Transverse colon (tissue), 4 donors: Measurements from ENCODE around the gene ZMYM4. TPM values are rescaled to one million over a fixed set of nuclear protein-coding genes. Genes with fewer than 3 reads are reported as not detected.
A peak's percentile ranks its signal among the peaks of the same experiment; 100 is the strongest.

Source experiments
- DNase-seq: peaks from one replicate; pipeline ENCODE4 v3.0.0-alpha.2; 2019
- H3K27ac ChIP-seq, 4 donors: fragments of 200-600 bp; sonication (generic); 2 replicates each; pipeline ENCODE4 v1.5.1; 2016 to 2018; ENCODE audit warnings: inconsistent platforms in 4 of 4
- H3K27me3 ChIP-seq: fragments of 200-600 bp; sonication (generic); 2 replicates; pipeline ENCODE4 v1.5.1; 2017; ENCODE audit warnings: inconsistent platforms
- H3K36me3 ChIP-seq, 4 donors: fragments of 200-600 bp; sonication (generic); 2 replicates each; pipeline ENCODE4 v1.5.1; 2017 to 2019; ENCODE audit warnings: inconsistent platforms in 4 of 4
- H3K4me1 ChIP-seq, 4 donors: fragments of 200-600 bp; sonication (generic); 2 replicates each; pipeline ENCODE4 v1.5.1; 2017 to 2020; ENCODE audit warnings: inconsistent platforms in 4 of 4
- H3K4me3 ChIP-seq, 4 donors: fragments of 200-600 bp; sonication (generic); 1 replicate in 1 of 4; 2 replicates in 3 of 4; pipeline versions ENCODE4 v1.5.1 to v1.6.1; 2017 to 2019; ENCODE audit warnings: inconsistent platforms in 4 of 4
- H3K9me3 ChIP-seq, 2 donors: fragments of 200-600 bp; sonication (generic); 2 replicates each; pipeline ENCODE4 v1.5.1; 2017 to 2019; ENCODE audit warnings: inconsistent platforms in 2 of 2
- EP300 ChIP-seq: sonication (generic); formaldehyde crosslinking; IDR thresholded peaks from one replicate; pipeline ENCODE4 v1.6.1; 2017; ENCODE audit warnings: antibody characterized with exemption, low read depth
- POLR2A ChIP-seq: fragments of 450-650 bp; IDR thresholded peaks from one replicate; pipeline ENCODE4 v1.6.1; 2016; ENCODE audit warnings: antibody characterized with exemption, mild to moderate bottlenecking, moderate library complexity
- POLR2AphosphoS5 ChIP-seq, 3 donors: sonication (generic); formaldehyde crosslinking; IDR thresholded peaks; one replicate each; pipeline ENCODE4 v1.6.1; 2016; ENCODE audit warnings: antibody characterized with exemption in 3 of 3
- WGBS, 2 donors: methylation state at CpG; one replicate each; pipeline ENCODE4 v1.1.5; 2018; ENCODE audit warnings: low coverage in 1 of 2; 5-methylcytosine and 5-hydroxymethylcytosine counted together
- in situ Hi-C, 4 donors: fragments of 200-750 bp; cut with MboI; loops; one replicate each; pipeline versions ENCODE4 v1.15.0 to v1.15.1; 2017; ENCODE audit warnings: low sequenced_read_pairs in 3 of 4, low pct_ligation_motif_present in 1 of 4, low pct_unique_long_range_greater_than_20kb in 1 of 4
- intact Hi-C: fragments of 100-400 bp; cut with DNase I; formaldehyde crosslinking; loops from one replicate; pipeline ENCODE4 v1.15.1; 2023; ENCODE audit warnings: low total_unique reads
- total RNA-seq, 4 donors: library from RNA; depleted of rRNA; stranded (reverse); fragments of >200 nt; gene quantifications; one replicate each; pipeline ENCODE4 v1.1.0, GENCODE V29; 2016
- TF ChIP-seq, protein P1 (sequence below), 5 experiments: fragments of 200-600 bp in 3 of 5; fragments of 450-650 bp in 2 of 5; sonication (generic) in 3 of 5; IDR thresholded peaks; 1 replicate in 2 of 5; 2 replicates in 3 of 5; pipeline ENCODE4 v1.5.1; 2016 to 2017; ENCODE audit warnings: antibody characterized with exemption in 5 of 5, inconsistent platforms in 3 of 5, mild to moderate bottlenecking in 2 of 5, moderate library complexity in 1 of 5

Gene ZMYM4
- total RNA-seq, 4 donors from 2014 or later, result 7.9 to 27.9 (median 25.5) TPM

DNA sequence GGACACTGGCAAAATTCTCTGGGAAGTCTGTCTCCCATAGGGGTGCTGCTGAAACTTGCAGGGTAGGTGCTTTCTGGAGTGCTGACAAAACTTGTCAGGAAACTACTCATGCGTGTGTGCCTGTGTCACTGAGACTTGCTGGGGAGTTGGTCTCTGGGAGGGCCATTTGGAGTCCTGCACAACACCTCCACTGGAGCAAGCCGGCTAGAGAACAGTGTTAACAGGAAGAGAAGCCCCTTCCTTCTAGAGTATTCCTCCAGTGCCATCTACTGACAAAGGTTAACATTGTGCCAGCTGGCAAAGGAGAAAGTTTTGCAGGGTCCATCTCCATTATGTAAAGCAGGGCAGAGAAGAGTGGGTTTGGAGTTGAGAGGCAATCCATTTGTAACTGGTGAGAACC, 30.0 kb downstream of the ZMYM4 start:
- in situ Hi-C loops, result loop anchor here in 1 of 4 donors (10.0 kb wide), 1 partner anchor 94 kb away; no protein-coding TSS in a partner anchor
- TF ChIP-seq EP300, result no peak
- TF ChIP-seq, protein P1, sequence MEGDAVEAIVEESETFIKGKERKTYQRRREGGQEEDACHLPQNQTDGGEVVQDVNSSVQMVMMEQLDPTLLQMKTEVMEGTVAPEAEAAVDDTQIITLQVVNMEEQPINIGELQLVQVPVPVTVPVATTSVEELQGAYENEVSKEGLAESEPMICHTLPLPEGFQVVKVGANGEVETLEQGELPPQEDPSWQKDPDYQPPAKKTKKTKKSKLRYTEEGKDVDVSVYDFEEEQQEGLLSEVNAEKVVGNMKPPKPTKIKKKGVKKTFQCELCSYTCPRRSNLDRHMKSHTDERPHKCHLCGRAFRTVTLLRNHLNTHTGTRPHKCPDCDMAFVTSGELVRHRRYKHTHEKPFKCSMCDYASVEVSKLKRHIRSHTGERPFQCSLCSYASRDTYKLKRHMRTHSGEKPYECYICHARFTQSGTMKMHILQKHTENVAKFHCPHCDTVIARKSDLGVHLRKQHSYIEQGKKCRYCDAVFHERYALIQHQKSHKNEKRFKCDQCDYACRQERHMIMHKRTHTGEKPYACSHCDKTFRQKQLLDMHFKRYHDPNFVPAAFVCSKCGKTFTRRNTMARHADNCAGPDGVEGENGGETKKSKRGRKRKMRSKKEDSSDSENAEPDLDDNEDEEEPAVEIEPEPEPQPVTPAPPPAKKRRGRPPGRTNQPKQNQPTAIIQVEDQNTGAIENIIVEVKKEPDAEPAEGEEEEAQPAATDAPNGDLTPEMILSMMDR (IDR thresholded peaks at IDR 0.05), result peak in 3 of 5 experiments; percentile 31 to 41 (median 33)
- intact Hi-C loops, result loop anchor here (5.0 kb wide), 1 partner anchor 96 kb away; no protein-coding TSS in a partner anchor
- Histone ChIP-seq H3K27ac (no peak overlapping the region), H3K4me1 (peaks cover 0 to 7% (median 0%) of the 10 kb centered on the region in 4 donors), H3K9me3 (no peaks in the 10 kb centered on the region), H3K4me3 (no peak overlapping the region), H3K36me3 (no peaks in the 10 kb centered on the region), H3K27me3 (no peaks in the 10 kb centered on the region)
- WGBS, 2 donors, result 8% methylated on average over 2 of the region's 2 CpGs; no CpG with 5 or more reads in 1 of the 2 donors
- DNase-seq, result no peak

DNA sequence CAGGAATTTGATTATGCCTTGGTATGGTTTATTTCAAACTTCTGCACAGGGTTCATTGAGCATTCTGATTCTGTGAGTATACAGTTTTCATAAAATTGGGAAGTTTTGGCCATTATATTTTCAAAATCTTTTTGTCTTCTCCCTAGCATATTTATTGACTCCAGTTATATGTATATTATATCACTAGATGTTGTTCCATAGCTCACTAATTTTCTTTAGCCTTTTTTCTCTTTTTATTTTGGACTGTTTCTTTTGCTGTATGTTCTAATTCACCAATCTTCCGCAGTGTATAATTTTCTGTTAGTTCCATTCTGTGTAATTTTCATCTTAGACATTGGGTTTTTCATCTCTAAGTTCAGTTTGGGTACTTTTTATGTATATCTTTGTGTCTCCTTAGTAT, 31.9 kb downstream of the ZMYM4 start:
- DNase-seq, result no peak
- Histone ChIP-seq H3K27me3 (no peaks in the 10 kb centered on the region), H3K27ac (no peak overlapping the region), H3K36me3 (no peaks in the 10 kb centered on the region), H3K4me1 (peaks cover 0 to 7% (median 0%) of the 10 kb centered on the region in 4 donors), H3K9me3 (no peaks in the 10 kb centered on the region), H3K4me3 (no peak overlapping the region)
- 100% methylated on average over 1 of the region's 1 CpG for WGBS, 2 donors
- TF ChIP-seq, protein P1 (IDR thresholded peaks at IDR 0.05), result no peak
- TF ChIP-seq POLR2AphosphoS5 (IDR thresholded peaks at IDR 0.05) (no peak), POLR2A (no peak), EP300 (no peak)
- intact Hi-C loops, result no loop called here
- in situ Hi-C loops, result no loop called here

DNA sequence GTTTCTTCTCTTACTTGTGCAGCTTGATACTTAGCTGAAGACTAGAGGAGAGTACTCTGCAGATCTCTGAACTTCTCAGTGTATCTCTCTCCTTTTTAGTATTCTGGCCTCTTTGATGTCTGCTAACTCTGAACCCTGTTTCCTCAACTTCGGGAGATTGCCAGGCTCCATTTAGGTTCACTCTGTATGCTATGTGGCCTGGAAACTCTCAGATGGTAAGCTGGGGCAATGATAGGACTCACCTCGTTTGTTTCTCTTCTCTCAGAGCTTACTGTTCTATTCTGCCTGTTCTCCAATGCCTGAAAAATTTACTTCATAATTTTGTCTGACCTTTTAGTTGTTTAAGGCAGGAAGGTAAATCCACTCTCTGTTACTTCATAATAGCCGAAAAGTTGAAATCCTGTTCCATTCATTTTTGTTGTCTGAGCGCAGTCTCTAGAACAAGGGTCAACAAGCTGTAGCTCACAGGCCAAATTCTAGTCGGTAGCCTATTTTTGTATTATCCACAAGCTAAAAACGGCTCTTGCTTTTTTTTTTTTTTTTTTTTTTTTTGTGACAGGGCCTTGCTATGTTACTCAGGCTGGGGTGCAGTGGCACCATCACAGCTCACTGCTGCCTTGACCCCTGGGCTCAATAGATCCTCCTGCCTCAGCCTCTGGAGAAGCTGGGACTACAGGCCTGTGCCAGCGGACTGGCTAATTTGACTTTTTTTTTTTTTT, 33.3 kb downstream of the ZMYM4 start:
- Histone ChIP-seq H3K27ac (peak overlapping the region in 1 of 4 donors; percentile 5), H3K36me3 (no peaks in the 10 kb centered on the region), H3K27me3 (no peaks in the 10 kb centered on the region), H3K9me3 (no peaks in the 10 kb centered on the region), H3K4me1 (peaks cover 0 to 7% (median 0%) of the 10 kb centered on the region in 4 donors), H3K4me3 (no peak overlapping the region)
- TF ChIP-seq EP300, result no peak
- TF ChIP-seq, protein P1 (IDR thresholded peaks at IDR 0.05), result no peak
- no peak for TF ChIP-seq POLR2A
- no peak for TF ChIP-seq POLR2AphosphoS5 (IDR thresholded peaks at IDR 0.05)
- in situ Hi-C loops, result no loop called here
- intact Hi-C loops, result no loop called here
- 64 to 78% methylated on average over 4 to 7 of the region's 7 CpGs for WGBS, 2 donors
- no peak for DNase-seq

DNA sequence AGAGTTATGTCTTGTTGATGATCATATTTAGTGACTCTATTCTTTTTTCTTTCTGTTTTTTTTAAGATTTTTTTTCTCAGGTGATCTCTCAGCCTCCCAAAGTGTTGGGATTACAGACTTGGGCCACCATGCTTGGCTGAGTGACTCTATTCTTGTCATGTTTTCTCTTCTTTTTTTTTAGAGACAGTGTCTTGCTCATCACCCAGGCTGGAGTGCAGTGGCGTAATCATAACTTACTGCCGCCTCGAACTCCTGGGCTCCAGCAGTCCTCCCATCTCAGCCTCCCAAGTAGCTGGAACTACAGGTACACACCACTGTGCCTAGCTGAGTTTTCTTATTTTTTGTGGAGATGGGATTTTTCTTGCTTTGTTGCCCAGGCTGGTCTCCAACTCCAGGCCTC, 36.9 kb downstream of the ZMYM4 start:
- no peak for DNase-seq
- 96% methylated on average over 3 of the region's 3 CpGs; no CpG with 5 or more reads in 1 of the 2 donors for WGBS, 2 donors
- in situ Hi-C loops, result no loop called here
- H3K27me3 ChIP-seq, result no peaks in the 10 kb centered on the region
- no peak overlapping the region for H3K4me3 ChIP-seq
- no peaks in the 10 kb centered on the region for H3K4me1 ChIP-seq
- H3K9me3 ChIP-seq, result no peaks in the 10 kb centered on the region
- peaks cover 0 to 5% (median under 1%) of the 10 kb centered on the region in 4 donors for H3K36me3 ChIP-seq
- TF ChIP-seq POLR2AphosphoS5 (IDR thresholded peaks at IDR 0.05) (no peak), EP300 (no peak), POLR2A (no peak)
- TF ChIP-seq, protein P1 (IDR thresholded peaks at IDR 0.05), result no peak
- intact Hi-C loops, result no loop called here
- no peak overlapping the region for H3K27ac ChIP-seq
